ENCODE measurements around the gene MBP.

GRCh38 chr18:77046994-77047393 is 85.6 kb downstream of the MBP start:
- TF ChIP-seq FOXM1 (IDR thresholded peaks at IDR 0.05; ENCODE audit: low read depth, low read length), result no peak
- TF ChIP-seq, protein P1, sequence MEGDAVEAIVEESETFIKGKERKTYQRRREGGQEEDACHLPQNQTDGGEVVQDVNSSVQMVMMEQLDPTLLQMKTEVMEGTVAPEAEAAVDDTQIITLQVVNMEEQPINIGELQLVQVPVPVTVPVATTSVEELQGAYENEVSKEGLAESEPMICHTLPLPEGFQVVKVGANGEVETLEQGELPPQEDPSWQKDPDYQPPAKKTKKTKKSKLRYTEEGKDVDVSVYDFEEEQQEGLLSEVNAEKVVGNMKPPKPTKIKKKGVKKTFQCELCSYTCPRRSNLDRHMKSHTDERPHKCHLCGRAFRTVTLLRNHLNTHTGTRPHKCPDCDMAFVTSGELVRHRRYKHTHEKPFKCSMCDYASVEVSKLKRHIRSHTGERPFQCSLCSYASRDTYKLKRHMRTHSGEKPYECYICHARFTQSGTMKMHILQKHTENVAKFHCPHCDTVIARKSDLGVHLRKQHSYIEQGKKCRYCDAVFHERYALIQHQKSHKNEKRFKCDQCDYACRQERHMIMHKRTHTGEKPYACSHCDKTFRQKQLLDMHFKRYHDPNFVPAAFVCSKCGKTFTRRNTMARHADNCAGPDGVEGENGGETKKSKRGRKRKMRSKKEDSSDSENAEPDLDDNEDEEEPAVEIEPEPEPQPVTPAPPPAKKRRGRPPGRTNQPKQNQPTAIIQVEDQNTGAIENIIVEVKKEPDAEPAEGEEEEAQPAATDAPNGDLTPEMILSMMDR (IDR thresholded peaks at IDR 0.05 in 2 of 3, conservative IDR thresholded peaks at IDR 0.05 in 1 of 3; ENCODE audit: control insufficient read depth in 2 of 3, extremely low read depth in 1 of 3, insufficient read depth in 1 of 3, low read depth in 3 of 3, low read length in 3 of 3), result no peak
- no peak for TF ChIP-seq RB1 (IDR thresholded peaks at IDR 0.05; ENCODE audit: borderline replicate concordance)
- TF ChIP-seq YY1 (IDR thresholded peaks at IDR 0.05; ENCODE audit: low read depth, low read length), result no peak
- no peak for TF ChIP-seq SPI1 (IDR thresholded peaks at IDR 0.05; ENCODE audit: borderline replicate concordance, insufficient read depth, low read depth, low read length)
- TF ChIP-seq, protein P2, sequence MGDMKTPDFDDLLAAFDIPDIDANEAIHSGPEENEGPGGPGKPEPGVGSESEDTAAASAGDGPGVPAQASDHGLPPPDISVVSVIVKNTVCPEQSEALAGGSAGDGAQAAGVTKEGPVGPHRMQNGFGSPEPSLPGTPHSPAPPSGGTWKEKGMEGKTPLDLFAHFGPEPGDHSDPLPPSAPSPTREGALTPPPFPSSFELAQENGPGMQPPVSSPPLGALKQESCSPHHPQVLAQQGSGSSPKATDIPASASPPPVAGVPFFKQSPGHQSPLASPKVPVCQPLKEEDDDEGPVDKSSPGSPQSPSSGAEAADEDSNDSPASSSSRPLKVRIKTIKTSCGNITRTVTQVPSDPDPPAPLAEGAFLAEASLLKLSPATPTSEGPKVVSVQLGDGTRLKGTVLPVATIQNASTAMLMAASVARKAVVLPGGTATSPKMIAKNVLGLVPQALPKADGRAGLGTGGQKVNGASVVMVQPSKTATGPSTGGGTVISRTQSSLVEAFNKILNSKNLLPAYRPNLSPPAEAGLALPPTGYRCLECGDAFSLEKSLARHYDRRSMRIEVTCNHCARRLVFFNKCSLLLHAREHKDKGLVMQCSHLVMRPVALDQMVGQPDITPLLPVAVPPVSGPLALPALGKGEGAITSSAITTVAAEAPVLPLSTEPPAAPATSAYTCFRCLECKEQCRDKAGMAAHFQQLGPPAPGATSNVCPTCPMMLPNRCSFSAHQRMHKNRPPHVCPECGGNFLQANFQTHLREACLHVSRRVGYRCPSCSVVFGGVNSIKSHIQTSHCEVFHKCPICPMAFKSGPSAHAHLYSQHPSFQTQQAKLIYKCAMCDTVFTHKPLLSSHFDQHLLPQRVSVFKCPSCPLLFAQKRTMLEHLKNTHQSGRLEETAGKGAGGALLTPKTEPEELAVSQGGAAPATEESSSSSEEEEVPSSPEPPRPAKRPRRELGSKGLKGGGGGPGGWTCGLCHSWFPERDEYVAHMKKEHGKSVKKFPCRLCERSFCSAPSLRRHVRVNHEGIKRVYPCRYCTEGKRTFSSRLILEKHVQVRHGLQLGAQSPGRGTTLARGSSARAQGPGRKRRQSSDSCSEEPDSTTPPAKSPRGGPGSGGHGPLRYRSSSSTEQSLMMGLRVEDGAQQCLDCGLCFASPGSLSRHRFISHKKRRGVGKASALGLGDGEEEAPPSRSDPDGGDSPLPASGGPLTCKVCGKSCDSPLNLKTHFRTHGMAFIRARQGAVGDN (IDR thresholded peaks at IDR 0.05), result no peak

All from GM12878 (cell line).